Fibroblast of skin of right biceps (primary cell): Measurements from ENCODE around the gene AGXT2.
A peak's percentile ranks its signal among the peaks of the same experiment; 100 is the strongest.

Source experiments
- DNase-seq: peaks from one replicate; pipeline ENCODE4 v3.0.0-alpha.2; 2013

Gene AGXT2

GRCh38 chr5:34957857-34958690, 89.7 kb downstream of the AGXT2 start:
- peak; percentile 22 for DNase-seq

DNA sequence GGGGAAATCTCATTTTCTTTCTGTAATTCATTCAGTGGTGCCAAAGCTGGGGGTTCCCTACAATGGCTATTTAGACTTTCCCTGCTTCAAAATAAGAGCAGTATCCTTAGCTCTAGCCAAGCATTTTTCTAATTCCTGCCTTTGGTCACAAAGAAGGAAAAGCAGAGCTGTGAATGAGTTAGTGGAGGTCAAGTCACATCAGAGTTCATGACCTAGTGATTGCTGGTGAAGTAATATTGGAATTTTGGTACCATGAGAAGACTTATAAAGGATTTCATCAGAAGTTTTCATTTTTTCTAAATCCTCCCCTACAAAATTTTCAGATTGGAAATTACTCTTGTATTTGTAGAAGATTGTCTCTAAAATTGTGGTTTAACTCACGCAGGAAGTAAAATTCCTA, 90.4 kb downstream of the AGXT2 start:
- DNase-seq = peak; percentile 7
